ENCODE data around the gene ZMYND10. TPM values are rescaled to one million over a fixed set of nuclear protein-coding genes. Genes with fewer than 3 reads are reported as not detected.

Gene ZMYND10
- polyA plus RNA-seq, 1 donor (not counting 4 experiments of a cell fraction or from before 2014, with no cell fraction given) = 0.21 TPM

DNA sequence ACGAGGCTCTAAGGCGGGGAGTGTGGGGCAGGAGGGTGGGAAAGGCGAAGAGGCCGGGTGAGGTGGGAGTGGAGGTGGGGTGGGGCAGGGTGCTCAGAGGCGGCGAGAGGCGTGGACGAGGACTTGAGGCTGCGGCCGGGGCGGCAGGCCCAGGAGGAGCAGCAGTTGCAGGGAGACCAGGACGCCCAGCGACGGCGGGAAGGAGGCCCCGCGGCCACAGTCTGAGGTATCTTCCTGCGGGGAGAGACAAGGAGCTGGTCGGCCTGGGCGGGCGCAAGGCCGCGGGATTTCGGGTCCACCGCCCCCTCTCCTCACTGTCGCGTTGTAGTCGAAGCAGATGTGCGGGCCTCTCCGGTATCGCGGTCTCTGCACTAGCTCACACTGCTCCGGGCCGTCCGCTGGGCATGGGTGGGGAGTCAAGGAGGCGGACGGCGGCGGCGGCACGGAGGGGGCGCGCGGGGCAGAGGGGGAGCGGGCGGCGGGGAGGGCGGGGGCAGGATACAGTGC lies 19.1 kb upstream of the ZMYND10 start:
- no peaks in the 10 kb centered on the region for H3K9me1 ChIP-seq (ENCODE audit: control insufficient read depth, extremely low read depth, insufficient read depth, low read length)
- peaks cover 4% of the 10 kb centered on the region for H3K27me3 ChIP-seq (ENCODE audit: control insufficient read depth, extremely low read depth, insufficient read depth, low read length)
- peak overlapping the region in 2 of 3 experiments; percentile 49 to 52 for H3K4me3 ChIP-seq (ENCODE audit: control insufficient read depth in 2 of 3, extremely low read depth in 1 of 3, insufficient read depth in 2 of 3, low read depth in 1 of 3, low read length in 3 of 3)
- TF ChIP-seq, protein P1, sequence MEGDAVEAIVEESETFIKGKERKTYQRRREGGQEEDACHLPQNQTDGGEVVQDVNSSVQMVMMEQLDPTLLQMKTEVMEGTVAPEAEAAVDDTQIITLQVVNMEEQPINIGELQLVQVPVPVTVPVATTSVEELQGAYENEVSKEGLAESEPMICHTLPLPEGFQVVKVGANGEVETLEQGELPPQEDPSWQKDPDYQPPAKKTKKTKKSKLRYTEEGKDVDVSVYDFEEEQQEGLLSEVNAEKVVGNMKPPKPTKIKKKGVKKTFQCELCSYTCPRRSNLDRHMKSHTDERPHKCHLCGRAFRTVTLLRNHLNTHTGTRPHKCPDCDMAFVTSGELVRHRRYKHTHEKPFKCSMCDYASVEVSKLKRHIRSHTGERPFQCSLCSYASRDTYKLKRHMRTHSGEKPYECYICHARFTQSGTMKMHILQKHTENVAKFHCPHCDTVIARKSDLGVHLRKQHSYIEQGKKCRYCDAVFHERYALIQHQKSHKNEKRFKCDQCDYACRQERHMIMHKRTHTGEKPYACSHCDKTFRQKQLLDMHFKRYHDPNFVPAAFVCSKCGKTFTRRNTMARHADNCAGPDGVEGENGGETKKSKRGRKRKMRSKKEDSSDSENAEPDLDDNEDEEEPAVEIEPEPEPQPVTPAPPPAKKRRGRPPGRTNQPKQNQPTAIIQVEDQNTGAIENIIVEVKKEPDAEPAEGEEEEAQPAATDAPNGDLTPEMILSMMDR (optimal IDR thresholded peaks at IDR 0.05 in 1 of 3, IDR thresholded peaks at IDR 0.05 in 1 of 3, conservative IDR thresholded peaks at IDR 0.05 in 1 of 3; ENCODE audit: extremely low read depth in 1 of 3, insufficient read depth in 2 of 3, low read length in 3 of 3) = no peak
- TF ChIP-seq EZH2 (IDR thresholded peaks at IDR 0.05; ENCODE audit: low read length) = no peak
- peaks cover 12% of the 10 kb centered on the region for H3K4me1 ChIP-seq (ENCODE audit: control insufficient read depth, extremely low read depth, insufficient read depth, low read length)
- H3K9me3 ChIP-seq (ENCODE audit: control insufficient read depth, low read depth, low read length) = no peaks in the 10 kb centered on the region
- dilution Hi-C loops (cut with MboI; ENCODE audit: extremely low pct_ligation_motif_present, low sequenced_read_pairs) = no loop called here
- no peaks in the 10 kb centered on the region for H3K36me3 ChIP-seq (ENCODE audit: control insufficient read depth in 2 of 2, extremely low read depth in 1 of 2, insufficient read depth in 2 of 2, low read length in 2 of 2)
- no peaks in the 10 kb centered on the region for H4K20me1 ChIP-seq (ENCODE audit: control insufficient read depth, extremely low read depth, insufficient read depth, low read length)
- DNase-seq (ENCODE audit: low read depth, low spot score) (no peak), FAIRE-seq (no peak)
- peak overlapping the region; percentile 66 for H3K4me2 ChIP-seq (ENCODE audit: control insufficient read depth, extremely low read depth, insufficient read depth, low read depth, low read length)
- H2AFZ ChIP-seq (ENCODE audit: control insufficient read depth, low read length) = peak overlapping the region; percentile 65
- no peaks in the 10 kb centered on the region for H3K79me2 ChIP-seq (ENCODE audit: control insufficient read depth, insufficient read depth, low read length)
- H3K27ac ChIP-seq (ENCODE audit: control insufficient read depth, insufficient read depth, low read length) = no peak overlapping the region
- H3K9ac ChIP-seq (ENCODE audit: control insufficient read depth, extremely low read depth, insufficient read depth, low read length) = no peak overlapping the region

DNA sequence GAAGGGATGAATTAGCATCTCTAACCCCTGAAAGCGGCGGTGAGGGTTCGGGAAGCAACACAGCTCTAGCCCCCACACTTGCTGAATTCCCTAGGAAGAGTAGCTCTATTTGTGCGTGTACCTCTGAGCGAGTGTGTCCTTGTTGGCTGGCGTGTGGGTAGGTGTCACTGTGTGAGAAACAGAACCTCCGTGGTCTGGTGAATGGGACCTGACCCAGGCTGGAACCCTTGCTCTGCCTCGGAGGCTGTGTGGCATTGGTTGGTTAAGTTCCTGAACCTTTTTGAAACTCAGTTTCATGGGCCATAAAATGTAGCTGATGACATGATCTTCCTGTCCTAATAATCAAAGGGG lies 14.2 kb upstream of the ZMYND10 start:
- no peak overlapping the region for H3K27ac ChIP-seq (ENCODE audit: control insufficient read depth, insufficient read depth, low read length)
- no peak for TF ChIP-seq EZH2 (IDR thresholded peaks at IDR 0.05; ENCODE audit: low read length)
- TF ChIP-seq, protein P1 (optimal IDR thresholded peaks at IDR 0.05 in 1 of 3, IDR thresholded peaks at IDR 0.05 in 1 of 3, conservative IDR thresholded peaks at IDR 0.05 in 1 of 3; ENCODE audit: extremely low read depth in 1 of 3, insufficient read depth in 2 of 3, low read length in 3 of 3) = no peak
- dilution Hi-C loops (cut with MboI; ENCODE audit: extremely low pct_ligation_motif_present, low sequenced_read_pairs) = no loop called here
- peaks cover 14 to 21% of the 10 kb centered on the region in 2 experiments for H3K36me3 ChIP-seq (ENCODE audit: control insufficient read depth in 2 of 2, extremely low read depth in 1 of 2, insufficient read depth in 2 of 2, low read length in 2 of 2)
- peaks cover 44% of the 10 kb centered on the region for H3K79me2 ChIP-seq (ENCODE audit: control insufficient read depth, insufficient read depth, low read length)
- H3K4me1 ChIP-seq (ENCODE audit: control insufficient read depth, extremely low read depth, insufficient read depth, low read length) = peaks cover 28% of the 10 kb centered on the region
- no peaks in the 10 kb centered on the region for H3K9me3 ChIP-seq (ENCODE audit: control insufficient read depth, low read depth, low read length)
- DNase-seq (ENCODE audit: low read depth, low spot score) (no peak), FAIRE-seq (peak; percentile 41)
- peaks cover 2% of the 10 kb centered on the region for H3K9me1 ChIP-seq (ENCODE audit: control insufficient read depth, extremely low read depth, insufficient read depth, low read length)
- H3K4me3 ChIP-seq (ENCODE audit: control insufficient read depth in 2 of 3, extremely low read depth in 1 of 3, insufficient read depth in 2 of 3, low read depth in 1 of 3, low read length in 3 of 3) = peak overlapping the region in 1 of 3 experiments; percentile 78
- peak overlapping the region; percentile 72 for H2AFZ ChIP-seq (ENCODE audit: control insufficient read depth, low read length)
- peak overlapping the region; percentile 88 for H3K4me2 ChIP-seq (ENCODE audit: control insufficient read depth, extremely low read depth, insufficient read depth, low read depth, low read length)
- no peak overlapping the region for H3K9ac ChIP-seq (ENCODE audit: control insufficient read depth, extremely low read depth, insufficient read depth, low read length)
- H3K27me3 ChIP-seq (ENCODE audit: control insufficient read depth, extremely low read depth, insufficient read depth, low read length) = no peaks in the 10 kb centered on the region
- H4K20me1 ChIP-seq (ENCODE audit: control insufficient read depth, extremely low read depth, insufficient read depth, low read length) = peaks cover 6% of the 10 kb centered on the region
